Measurements from ENCODE around the gene TMEM198.

DNA sequence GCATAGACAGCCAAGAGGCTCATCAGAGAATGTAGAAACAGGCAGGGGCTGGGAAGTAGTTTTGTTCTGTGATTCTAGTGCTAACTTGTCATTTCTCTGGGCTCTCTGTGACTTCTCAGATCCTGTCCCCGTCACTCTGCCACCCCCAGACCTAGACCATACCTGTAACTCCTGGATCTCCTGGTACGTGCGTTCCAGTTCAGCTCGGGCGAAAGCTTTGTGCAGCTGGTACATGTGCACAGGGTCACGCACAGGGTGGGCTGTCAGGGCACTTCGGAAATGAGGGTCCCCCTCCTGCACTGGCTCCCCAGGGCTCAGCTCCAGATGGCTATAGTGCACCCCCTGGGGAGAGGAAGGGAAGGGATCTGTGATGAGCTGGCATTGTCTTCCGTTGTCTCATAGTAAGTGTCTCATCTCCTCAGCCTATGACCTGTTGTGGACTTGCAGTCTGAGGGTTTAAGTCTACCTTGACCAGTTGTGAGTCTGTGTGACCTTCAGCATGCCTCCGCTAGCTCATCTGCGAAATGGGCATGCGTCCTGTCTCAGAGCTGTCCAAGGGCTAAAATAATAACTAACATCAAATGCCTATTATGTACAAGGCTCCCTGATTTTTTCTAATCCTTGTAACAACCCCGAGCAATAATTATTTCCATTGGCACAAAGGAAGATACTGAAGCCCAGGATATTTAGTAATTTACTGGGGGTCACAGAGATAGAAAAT lies 2.9 kb upstream of the TMEM198 start:
- TF ChIP-seq, protein P1, sequence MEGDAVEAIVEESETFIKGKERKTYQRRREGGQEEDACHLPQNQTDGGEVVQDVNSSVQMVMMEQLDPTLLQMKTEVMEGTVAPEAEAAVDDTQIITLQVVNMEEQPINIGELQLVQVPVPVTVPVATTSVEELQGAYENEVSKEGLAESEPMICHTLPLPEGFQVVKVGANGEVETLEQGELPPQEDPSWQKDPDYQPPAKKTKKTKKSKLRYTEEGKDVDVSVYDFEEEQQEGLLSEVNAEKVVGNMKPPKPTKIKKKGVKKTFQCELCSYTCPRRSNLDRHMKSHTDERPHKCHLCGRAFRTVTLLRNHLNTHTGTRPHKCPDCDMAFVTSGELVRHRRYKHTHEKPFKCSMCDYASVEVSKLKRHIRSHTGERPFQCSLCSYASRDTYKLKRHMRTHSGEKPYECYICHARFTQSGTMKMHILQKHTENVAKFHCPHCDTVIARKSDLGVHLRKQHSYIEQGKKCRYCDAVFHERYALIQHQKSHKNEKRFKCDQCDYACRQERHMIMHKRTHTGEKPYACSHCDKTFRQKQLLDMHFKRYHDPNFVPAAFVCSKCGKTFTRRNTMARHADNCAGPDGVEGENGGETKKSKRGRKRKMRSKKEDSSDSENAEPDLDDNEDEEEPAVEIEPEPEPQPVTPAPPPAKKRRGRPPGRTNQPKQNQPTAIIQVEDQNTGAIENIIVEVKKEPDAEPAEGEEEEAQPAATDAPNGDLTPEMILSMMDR (conservative IDR thresholded peaks at IDR 0.05): no peak
- no peak for TF ChIP-seq ZFX (IDR thresholded peaks at IDR 0.05)

All from C4-2B (cell line).